ENCODE measurements around the gene AUP1.

AUP1 gene

DNA sequence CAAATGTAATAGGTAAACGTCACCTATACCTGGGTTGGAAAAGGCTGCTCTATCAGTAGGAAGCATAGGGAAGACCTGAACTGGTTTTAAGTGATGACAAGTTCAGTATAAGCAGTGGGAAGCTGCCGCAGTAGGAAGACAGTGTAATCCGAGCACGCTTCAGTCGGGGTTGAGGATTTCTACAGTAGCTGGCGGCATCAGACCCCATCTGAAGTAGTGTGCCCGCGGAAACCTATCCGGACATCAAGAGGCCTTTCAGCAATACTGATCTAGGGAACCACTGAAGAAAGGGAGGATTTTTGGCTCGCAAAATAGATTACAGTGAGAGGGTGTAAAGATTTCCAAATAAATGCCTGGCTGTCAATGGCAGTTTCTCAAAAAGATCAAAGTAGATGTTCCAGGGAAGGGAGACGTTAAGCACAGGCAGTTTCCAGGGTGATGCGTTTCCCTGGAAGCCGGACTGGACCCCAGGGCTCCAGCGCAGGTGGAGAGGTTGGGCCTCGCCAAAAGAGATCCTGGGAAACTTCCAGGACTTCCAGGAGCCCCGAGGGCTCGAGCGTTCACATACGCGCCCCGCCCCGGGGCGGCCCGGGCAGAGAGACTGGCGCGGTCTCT, 18.9 kb upstream of the AUP1 start (continued):
- TF ChIP-seq, protein P1, sequence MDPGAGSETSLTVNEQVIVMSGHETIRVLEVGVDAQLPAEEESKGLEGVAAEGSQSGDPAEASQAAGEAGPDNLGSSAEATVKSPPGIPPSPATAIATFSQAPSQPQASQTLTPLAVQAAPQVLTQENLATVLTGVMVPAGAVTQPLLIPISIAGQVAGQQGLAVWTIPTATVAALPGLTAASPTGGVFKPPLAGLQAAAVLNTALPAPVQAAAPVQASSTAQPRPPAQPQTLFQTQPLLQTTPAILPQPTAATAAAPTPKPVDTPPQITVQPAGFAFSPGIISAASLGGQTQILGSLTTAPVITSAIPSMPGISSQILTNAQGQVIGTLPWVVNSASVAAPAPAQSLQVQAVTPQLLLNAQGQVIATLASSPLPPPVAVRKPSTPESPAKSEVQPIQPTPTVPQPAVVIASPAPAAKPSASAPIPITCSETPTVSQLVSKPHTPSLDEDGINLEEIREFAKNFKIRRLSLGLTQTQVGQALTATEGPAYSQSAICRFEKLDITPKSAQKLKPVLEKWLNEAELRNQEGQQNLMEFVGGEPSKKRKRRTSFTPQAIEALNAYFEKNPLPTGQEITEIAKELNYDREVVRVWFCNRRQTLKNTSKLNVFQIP (CRISPR knock-in tag; IDR thresholded peaks at IDR 0.05; ENCODE audit: borderline replicate concordance, low read depth): no peak
- TF ChIP-seq, protein P2, sequence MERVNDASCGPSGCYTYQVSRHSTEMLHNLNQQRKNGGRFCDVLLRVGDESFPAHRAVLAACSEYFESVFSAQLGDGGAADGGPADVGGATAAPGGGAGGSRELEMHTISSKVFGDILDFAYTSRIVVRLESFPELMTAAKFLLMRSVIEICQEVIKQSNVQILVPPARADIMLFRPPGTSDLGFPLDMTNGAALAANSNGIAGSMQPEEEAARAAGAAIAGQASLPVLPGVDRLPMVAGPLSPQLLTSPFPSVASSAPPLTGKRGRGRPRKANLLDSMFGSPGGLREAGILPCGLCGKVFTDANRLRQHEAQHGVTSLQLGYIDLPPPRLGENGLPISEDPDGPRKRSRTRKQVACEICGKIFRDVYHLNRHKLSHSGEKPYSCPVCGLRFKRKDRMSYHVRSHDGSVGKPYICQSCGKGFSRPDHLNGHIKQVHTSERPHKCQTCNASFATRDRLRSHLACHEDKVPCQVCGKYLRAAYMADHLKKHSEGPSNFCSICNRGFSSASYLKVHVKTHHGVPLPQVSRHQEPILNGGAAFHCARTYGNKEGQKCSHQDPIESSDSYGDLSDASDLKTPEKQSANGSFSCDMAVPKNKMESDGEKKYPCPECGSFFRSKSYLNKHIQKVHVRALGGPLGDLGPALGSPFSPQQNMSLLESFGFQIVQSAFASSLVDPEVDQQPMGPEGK (CRISPR knock-in tag; IDR thresholded peaks at IDR 0.05; ENCODE audit: borderline replicate concordance): no peak
- TF ChIP-seq OSR1 (CRISPR knock-in tag; IDR thresholded peaks at IDR 0.05) (no peak), ZFP30 (CRISPR knock-in tag; IDR thresholded peaks at IDR 0.05) (no peak), TOX (CRISPR knock-in tag; IDR thresholded peaks at IDR 0.05; ENCODE audit: borderline replicate concordance) (no peak)

DNA sequence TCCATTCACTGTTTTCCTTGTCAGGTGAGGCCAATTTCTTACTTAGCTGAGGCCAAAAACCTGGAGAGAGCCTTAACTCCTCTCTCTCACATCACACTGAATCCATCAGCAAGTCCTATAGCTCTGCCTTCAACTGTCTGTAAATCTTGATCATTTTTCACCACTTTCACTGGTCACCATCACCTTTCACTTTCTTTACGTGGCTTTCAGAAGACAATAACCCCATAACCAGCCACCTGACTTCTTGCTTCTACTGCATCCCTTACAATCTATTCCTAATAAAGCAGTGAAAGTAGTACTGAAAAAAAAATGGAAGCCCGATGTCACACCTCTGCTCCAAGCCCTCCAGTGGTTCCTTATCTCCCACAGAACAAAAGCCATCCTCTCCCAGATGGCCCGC, 16.5 kb upstream of the AUP1 start:
- TF ChIP-seq ZNF565 (CRISPR knock-in tag; conservative IDR thresholded peaks at IDR 0.05; ENCODE audit: low read depth): no peak
- TF ChIP-seq OSR1 (CRISPR knock-in tag; IDR thresholded peaks at IDR 0.05): no peak
- TF ChIP-seq PPARA (CRISPR knock-in tag; IDR thresholded peaks at IDR 0.05; ENCODE audit: borderline replicate concordance): no peak
- no peak for TF ChIP-seq ISL1 (CRISPR knock-in tag; IDR thresholded peaks at IDR 0.05)
- TF ChIP-seq SNAI2 (CRISPR knock-in tag; IDR thresholded peaks at IDR 0.05): no peak
- no peak for TF ChIP-seq ZNF8 (CRISPR knock-in tag; IDR thresholded peaks at IDR 0.05)
- no peak for TF ChIP-seq GLIS3 (CRISPR knock-in tag; IDR thresholded peaks at IDR 0.05)
- TF ChIP-seq, protein P1 (CRISPR knock-in tag; IDR thresholded peaks at IDR 0.05; ENCODE audit: borderline replicate concordance, low read depth): no peak
- no peak for TF ChIP-seq ESRRG (CRISPR knock-in tag; IDR thresholded peaks at IDR 0.05)
- TF ChIP-seq ZC3H10 (CRISPR knock-in tag; IDR thresholded peaks at IDR 0.05): no peak
- TF ChIP-seq, protein P3, sequence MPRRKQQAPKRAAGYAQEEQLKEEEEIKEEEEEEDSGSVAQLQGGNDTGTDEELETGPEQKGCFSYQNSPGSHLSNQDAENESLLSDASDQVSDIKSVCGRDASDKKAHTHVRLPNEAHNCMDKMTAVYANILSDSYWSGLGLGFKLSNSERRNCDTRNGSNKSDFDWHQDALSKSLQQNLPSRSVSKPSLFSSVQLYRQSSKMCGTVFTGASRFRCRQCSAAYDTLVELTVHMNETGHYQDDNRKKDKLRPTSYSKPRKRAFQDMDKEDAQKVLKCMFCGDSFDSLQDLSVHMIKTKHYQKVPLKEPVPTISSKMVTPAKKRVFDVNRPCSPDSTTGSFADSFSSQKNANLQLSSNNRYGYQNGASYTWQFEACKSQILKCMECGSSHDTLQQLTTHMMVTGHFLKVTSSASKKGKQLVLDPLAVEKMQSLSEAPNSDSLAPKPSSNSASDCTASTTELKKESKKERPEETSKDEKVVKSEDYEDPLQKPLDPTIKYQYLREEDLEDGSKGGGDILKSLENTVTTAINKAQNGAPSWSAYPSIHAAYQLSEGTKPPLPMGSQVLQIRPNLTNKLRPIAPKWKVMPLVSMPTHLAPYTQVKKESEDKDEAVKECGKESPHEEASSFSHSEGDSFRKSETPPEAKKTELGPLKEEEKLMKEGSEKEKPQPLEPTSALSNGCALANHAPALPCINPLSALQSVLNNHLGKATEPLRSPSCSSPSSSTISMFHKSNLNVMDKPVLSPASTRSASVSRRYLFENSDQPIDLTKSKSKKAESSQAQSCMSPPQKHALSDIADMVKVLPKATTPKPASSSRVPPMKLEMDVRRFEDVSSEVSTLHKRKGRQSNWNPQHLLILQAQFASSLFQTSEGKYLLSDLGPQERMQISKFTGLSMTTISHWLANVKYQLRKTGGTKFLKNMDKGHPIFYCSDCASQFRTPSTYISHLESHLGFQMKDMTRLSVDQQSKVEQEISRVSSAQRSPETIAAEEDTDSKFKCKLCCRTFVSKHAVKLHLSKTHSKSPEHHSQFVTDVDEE (CRISPR knock-in tag; IDR thresholded peaks at IDR 0.05): no peak
- TF ChIP-seq ZFP30 (CRISPR knock-in tag; IDR thresholded peaks at IDR 0.05): no peak
- TF ChIP-seq ZFP3 (CRISPR knock-in tag; IDR thresholded peaks at IDR 0.05): no peak
- ATAC-seq: no peak

DNA sequence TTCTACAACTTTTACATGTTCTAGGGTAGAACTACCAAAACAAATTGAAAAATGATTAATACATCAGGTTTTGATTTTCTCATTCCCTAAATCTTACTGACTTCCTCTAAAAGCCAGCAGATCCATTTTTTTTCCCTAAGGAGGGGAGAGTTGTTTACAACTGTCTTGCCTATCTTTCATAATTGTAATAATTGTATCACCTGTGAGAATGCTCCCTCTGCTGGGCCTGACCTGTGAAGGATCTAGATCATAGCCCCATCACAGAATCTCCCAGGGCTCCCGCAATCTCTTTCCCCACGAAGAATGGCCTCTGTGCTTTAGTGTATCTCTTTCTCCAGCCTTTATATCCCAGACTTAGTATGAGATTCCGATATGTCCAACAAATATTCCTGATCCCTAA, 15.1 kb upstream of the AUP1 start:
- TF ChIP-seq, protein P4, sequence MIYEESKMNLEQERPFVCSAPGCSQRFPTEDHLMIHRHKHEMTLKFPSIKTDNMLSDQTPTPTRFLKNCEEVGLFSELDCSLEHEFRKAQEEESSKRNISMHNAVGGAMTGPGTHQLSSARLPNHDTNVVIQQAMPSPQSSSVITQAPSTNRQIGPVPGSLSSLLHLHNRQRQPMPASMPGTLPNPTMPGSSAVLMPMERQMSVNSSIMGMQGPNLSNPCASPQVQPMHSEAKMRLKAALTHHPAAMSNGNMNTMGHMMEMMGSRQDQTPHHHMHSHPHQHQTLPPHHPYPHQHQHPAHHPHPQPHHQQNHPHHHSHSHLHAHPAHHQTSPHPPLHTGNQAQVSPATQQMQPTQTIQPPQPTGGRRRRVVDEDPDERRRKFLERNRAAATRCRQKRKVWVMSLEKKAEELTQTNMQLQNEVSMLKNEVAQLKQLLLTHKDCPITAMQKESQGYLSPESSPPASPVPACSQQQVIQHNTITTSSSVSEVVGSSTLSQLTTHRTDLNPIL (CRISPR knock-in tag; IDR thresholded peaks at IDR 0.05; ENCODE audit: low read depth): no peak
- TF ChIP-seq TOX (CRISPR knock-in tag; IDR thresholded peaks at IDR 0.05; ENCODE audit: borderline replicate concordance) (no peak), RARB (CRISPR knock-in tag; IDR thresholded peaks at IDR 0.05) (no peak), ZNF565 (CRISPR knock-in tag; conservative IDR thresholded peaks at IDR 0.05; ENCODE audit: low read depth) (no peak)
- ATAC-seq: no peak

DNA sequence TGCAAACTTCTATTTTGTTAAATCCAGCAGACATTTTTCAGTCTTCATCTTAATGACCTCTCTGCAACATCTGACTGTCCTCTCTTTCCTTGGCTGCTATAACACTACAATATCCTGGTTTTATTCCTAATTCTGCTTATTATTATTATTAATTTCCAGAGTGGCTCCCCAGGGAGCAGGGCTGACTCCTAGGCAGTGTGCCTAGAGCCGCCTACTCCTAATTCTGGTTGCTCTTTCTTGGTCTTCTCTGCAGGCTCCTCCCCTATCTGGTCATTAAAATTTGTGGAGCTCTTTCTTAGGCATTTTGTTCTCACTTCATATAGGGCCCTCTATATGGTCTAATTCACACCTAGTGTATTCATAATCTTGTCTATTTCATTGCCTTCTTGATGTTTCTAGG, 13.5 kb upstream of the AUP1 start:
- ATAC-seq: no peak

More for the DNA sequence above, 13.5 kb upstream of the AUP1 start:
- TF ChIP-seq ZNF565 (CRISPR knock-in tag; conservative IDR thresholded peaks at IDR 0.05; ENCODE audit: low read depth) (no peak), GLIS3 (CRISPR knock-in tag; IDR thresholded peaks at IDR 0.05) (no peak), ZNF70 (CRISPR knock-in tag; IDR thresholded peaks at IDR 0.05) (no peak), TCF4 (CRISPR knock-in tag; IDR thresholded peaks at IDR 0.05; ENCODE audit: borderline replicate concordance) (no peak), OSR1 (CRISPR knock-in tag; IDR thresholded peaks at IDR 0.05) (no peak), TOX (CRISPR knock-in tag; IDR thresholded peaks at IDR 0.05; ENCODE audit: borderline replicate concordance) (no peak), ISL1 (CRISPR knock-in tag; IDR thresholded peaks at IDR 0.05) (no peak), ZFP30 (CRISPR knock-in tag; IDR thresholded peaks at IDR 0.05) (no peak), ESRRG (CRISPR knock-in tag; IDR thresholded peaks at IDR 0.05) (no peak)
- TF ChIP-seq, protein P1 (CRISPR knock-in tag; IDR thresholded peaks at IDR 0.05; ENCODE audit: borderline replicate concordance, low read depth): no peak

All from SK-N-SH treated with all-trans-retinoic acid at 6 μM for 48 hours (cell line).